Stimulated activated CD8-positive, alpha-beta memory T cell treated with anti-CD3 and anti-CD28 coated beads, Interleukin-15, amount 100 ng/mL, for 24 hours (primary cell): ENCODE measurements around the gene FAM168B.
"Not testable (repeated sequence)": the region's sequence is repeated elsewhere in the genome, so short reads cannot be mapped to it uniquely, and the experiment has no call there.

Experiments
- DNase-seq: peaks from one replicate; pipeline ENCODE4 v3.0.0-alpha.2; 2020; ENCODE audit warnings: low read depth

The FAM168B gene

GRCh38 chr2:131094463-131095281, 1.4 kb upstream of the FAM168B start:
- no peak for DNase-seq

DNA sequence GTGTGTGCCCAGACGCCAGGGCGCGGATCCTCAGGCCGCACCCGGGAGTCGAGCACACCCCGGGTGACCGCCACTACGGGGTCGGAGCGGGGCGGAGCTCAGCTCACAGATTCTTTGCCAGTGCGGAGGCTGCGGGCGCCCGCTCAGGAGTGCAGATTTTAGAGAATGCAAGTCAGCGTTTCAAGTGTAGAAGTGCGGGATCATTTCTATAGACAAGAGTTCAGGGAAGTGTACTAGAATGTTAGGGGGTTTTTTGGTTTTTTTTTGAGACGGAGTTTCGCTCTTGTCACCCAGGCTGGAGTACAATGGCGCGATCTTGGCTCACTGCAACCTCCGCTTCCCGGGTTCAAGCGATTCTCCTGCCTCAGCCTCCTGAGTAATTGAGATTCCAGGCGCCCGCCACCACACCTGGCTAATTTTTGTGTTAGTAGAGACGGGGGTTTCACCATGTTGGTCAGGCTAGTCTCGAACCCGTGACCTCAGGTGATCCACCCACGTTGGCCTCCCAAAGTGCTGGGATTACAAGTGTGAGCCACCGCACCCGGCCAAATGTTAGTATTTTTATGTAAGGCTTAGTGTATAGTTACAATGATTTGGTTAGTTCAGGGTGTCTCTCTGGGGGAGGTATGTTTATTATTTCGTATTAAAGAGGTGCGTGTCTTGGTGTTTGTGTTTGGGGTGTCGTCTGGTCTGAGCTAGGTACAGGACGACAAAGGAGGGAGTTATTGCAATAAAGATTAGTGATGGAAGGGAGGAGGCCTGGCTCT, 619 bp upstream of the FAM168B start:
- no peak for DNase-seq

DNA sequence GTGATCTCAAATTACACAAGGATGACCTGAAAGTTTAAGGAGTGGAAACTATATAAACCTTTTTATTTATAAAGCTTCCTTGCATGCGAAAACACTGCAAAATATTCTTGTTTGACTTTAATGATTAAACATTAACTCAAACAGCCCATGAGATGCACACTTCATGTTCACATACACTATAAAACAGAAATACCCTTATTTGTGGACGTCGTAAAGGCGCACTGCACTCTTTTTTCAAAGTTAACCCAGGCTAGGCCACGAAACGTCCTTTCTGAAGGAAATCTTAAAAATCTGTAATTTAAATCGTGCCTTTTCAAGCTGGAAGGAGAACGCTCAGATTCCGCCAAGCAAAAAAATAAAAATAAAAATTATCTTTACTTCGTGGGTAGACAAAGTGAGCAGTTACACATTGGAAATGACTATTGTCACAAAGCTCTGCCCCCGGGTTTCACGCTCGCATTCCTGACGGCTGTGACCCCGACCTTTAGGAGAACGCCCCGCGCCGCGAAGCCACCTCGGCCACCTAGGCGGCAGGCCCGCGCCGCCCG, 728 bp downstream of the FAM168B start:
- DNase-seq, result no peak

DNA sequence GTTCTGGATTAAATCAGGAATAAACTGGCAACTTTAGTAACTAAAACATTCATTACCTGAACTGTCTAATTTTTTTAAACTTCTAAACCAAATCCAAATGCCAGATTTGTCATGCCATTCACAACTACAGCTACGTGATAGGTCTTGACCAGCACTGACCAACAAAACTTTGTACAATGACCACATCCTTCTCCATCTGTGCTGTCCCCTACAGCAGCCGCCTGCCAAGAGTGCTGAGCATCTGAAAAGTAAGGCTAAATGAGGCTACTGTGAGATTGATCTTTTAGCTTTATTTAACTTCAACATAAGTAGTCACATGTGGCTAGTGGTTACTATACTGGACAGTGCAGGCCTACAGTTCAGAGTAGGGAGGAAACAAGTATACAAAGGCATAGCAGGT, 7.6 kb downstream of the FAM168B start:
- DNase-seq, result no peak

GRCh38 chr2:131081190-131081589, 12.1 kb downstream of the FAM168B start:
- no peak for DNase-seq

- DNase-seq, result not testable (repeated sequence)
These were observed 13.3 kb downstream of the FAM168B start for GRCh38 chr2:131079931-131080330.

GRCh38 chr2:131077966-131078365, 15.3 kb downstream of the FAM168B start:
- no peak for DNase-seq

GRCh38 chr2:131077182-131077846, 15.9 kb downstream of the FAM168B start:
- DNase-seq, result no peak

- DNase-seq, result no peak
These were observed 16.6 kb downstream of the FAM168B start for GRCh38 chr2:131076707-131077106.

- not testable (repeated sequence) for DNase-seq
These were observed 17.7 kb downstream of the FAM168B start for GRCh38 chr2:131075578-131075977.

DNA sequence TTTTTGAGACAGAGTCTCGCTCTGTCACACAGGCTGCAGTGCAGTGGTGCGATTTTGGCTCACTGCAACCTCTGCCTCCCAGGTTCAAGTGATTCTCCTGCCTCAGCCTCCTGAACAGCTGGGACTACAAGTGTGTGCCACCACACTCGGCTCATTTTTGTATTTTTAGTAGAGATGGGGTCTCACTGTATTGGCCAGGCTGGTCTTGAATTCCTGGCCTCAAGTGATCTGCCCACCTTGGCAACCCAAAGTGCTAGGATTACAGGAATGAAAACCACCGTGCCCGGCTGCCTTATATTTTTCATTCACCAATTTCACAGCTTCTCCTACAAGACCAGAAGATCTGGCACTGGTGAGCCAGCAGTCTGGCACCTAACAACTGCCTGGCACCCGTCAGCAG, 25.1 kb downstream of the FAM168B start:
- not testable (repeated sequence) for DNase-seq

DNA sequence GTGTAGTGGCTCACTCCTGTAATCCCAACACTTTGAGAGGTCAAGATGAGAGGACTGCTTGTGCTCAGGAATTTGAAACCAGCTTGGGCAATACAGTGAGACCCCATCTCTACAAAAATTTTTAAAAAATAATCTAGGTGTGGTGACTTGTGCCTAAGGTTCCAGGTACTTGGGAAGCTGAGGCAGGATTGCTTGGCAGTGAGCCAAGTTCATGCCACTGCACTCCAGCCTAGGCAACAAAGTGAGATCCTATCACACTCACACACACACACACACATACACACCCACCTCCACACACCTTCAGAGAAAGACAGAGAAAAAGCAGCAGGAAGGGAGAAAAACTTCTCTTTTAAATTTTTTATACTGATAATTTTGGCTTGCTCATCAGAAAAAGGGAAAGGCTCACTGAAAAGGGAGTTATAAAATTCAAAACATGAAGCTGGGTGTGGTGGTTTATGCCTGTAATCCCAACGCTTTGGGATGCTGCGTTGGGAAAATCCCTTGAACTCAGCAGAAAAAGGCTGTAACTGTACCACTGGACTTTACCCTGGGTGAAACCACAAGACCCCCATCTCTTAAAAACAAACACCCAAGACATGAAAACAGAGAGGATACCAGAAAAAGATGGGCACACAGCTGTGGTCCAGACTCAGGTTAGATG, 25.7 kb downstream of the FAM168B start:
- no peak for DNase-seq

DNA sequence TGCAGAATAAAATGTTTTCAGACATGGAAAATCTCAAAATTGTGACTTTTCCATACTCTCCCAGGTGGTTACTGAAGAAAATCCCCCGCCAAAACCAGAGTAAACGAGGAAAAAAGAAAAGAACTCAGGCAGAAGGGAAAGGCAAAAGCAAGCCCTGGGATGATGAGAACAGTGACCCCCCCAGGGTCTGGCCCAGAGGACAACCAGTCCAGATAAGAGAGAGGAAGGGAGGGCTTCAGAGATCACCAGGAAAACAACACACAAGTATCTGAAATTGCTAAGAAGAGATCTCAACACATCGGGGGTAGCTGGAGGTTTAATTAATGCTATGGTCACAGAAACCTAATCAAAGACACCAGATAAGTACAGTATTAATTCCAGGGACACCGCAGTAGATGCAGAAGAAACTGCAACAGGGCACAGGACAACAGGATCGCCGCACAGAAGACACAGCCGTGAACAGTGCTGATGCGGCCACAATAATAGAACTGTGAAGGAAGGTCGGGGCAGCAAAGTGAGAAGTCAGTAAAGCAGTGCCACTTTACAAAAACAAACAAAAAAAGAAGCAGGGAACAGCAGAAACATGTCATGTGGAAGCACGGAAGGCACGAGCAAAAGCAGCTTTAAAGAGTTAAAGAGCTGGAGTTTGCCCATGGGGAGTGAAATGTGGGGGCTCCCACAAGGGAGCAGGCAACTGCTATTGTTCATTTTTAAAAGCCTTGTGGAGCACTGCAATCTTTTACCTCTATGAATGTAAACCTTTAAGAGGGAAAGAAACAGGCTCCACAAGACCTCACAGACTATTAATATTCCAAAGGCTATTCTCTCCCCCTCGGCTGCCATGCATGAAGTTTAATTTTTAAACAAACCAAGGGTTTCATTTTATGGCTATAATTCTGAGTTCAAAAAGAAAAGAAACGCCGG, 28.4 kb downstream of the FAM168B start:
- no peak for DNase-seq

- DNase-seq, result no peak
These were observed 29.6 kb downstream of the FAM168B start for GRCh38 chr2:131063501-131064283.

GRCh38 chr2:131058920-131059319, 34.3 kb downstream of the FAM168B start:
- DNase-seq, result no peak

GRCh38 chr2:131058214-131058843, 34.9 kb downstream of the FAM168B start:
- DNase-seq, result no peak

DNA sequence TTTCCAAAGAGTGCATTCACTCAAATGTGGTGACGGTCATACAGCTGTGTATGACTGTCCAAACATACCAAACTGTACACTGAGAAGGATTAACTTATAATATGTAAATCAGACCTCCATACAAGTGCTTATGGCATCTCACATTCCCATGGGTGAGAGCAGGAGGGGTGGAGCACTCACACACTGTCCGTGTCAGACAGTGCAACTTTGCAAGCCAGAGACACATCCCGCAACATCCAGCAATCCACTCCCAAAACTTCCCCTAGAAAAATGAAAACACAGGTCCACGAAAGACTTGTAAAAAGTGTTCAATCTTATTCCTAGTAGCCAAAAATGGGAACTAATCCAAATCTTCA, 36.4 kb downstream of the FAM168B start:
- DNase-seq, result no peak

DNA sequence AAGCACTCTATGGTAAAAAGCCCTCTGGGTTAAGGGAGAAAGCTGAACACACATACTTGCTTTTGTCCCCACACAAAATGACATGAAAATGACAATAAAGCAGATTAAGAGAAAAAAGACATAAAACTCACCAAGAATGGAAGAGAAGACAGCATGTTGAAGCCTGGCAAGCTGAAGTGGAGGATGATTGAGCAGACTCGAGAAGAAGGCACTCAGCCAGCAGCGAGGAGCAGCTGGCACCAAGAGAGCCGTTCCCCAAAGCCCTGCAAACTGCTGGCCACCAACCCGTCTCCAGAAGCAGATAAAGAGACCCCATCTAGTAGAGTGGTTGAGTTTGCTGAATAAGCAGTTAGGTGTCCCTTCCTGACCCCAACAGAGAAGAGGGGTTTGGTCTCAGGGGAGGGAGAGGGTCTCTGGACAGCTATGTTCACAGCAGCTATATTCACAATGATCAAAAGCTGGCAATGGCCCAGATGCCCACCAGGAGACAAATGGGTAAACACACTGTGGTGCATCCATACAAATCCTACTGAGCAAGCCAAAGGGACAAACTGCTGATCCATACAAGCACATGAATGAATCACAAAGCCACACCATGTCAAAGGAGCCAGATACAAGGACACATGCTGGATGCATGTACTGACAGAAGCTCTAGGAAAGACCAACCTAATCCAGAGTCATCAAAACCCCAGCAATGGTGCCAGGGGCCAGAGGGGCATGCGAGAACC, 36.9 kb downstream of the FAM168B start:
- no peak for DNase-seq
